Neural cell (in vitro differentiated cells): ENCODE results near the gene PPP1R8. TPM values are rescaled to one million over a fixed set of nuclear protein-coding genes. Genes with fewer than 3 reads are reported as not detected.
"Not testable (repeated sequence)": the region's sequence is repeated elsewhere in the genome, so short reads cannot be mapped to it uniquely, and the experiment has no call there.

ENCODE experiments used
- H2AFZ ChIP-seq: fragments of 200-600, 300-800 bp; sonication (generic), shearing (Covaris generic); 2 replicates; pipeline ENCODE4 v1.6.0; 2014; ENCODE audit warnings: low read depth, mild to moderate bottlenecking, antibody characterized with exemption, low read length, moderate library complexity
- H3F3A ChIP-seq: fragments of 200-600 bp; shearing (Covaris generic); 2 replicates; pipeline ENCODE4 v1.6.1; 2016; ENCODE audit warnings: mild to moderate bottlenecking, moderate library complexity, mixed read lengths, antibody characterized with exemption, low read length; ENCODE audit not compliant: insufficient read depth, poor library complexity, severe bottlenecking
- H3K27ac ChIP-seq: fragments of 200-600, 300-800 bp; sonication (generic), shearing (Covaris generic); 2 replicates; pipeline ENCODE4 v1.5.1; 2014; ENCODE audit warnings: mild to moderate bottlenecking, low read length, moderate library complexity
- H3K27me3 ChIP-seq: fragments of 300-800, 200-600 bp; sonication (generic), shearing (Covaris generic); 2 replicates; pipeline ENCODE4 v1.6.0; 2014; ENCODE audit warnings: mild to moderate bottlenecking, low read depth, low read length, moderate library complexity; ENCODE audit not compliant: insufficient read depth
- H3K36me3 ChIP-seq: fragments of 300-800, 200-600 bp; sonication (generic), shearing (Covaris generic); 2 replicates; pipeline ENCODE4 v1.5.1; 2014; ENCODE audit warnings: mild to moderate bottlenecking, antibody characterized with exemption, low read length, moderate library complexity; ENCODE audit not compliant: insufficient read depth
- H3K4me2 ChIP-seq: fragments of 300-800, 200-600 bp; sonication (generic), shearing (Covaris generic); 2 replicates; pipeline ENCODE4 v1.6.0; 2014; ENCODE audit warnings: mild to moderate bottlenecking, low read length
- H3K4me3 ChIP-seq: fragments of 300-800, 200-600 bp; sonication (generic), shearing (Covaris generic); 2 replicates; pipeline ENCODE4 v1.5.1; 2014; ENCODE audit warnings: mild to moderate bottlenecking, low read length, moderate library complexity
- H3K79me2 ChIP-seq: fragments of 200-600 bp; shearing (Covaris generic); replicated peaks from 2 replicates; pipeline ENCODE4 v1.6.0; 2014; ENCODE audit warnings: mild to moderate bottlenecking, low read length, moderate library complexity; ENCODE audit not compliant: insufficient read depth
- H3K9ac ChIP-seq: fragments of 300-800, 200-600 bp; sonication (generic), shearing (Covaris generic); 2 replicates; pipeline ENCODE4 v1.6.1; 2016; ENCODE audit warnings: mild to moderate bottlenecking, low read length, mixed read lengths
- H3K9me2 ChIP-seq: fragments of 200-600 bp; shearing (Covaris generic); 2 replicates; pipeline ENCODE4 v1.6.1; 2016; ENCODE audit warnings: mild to moderate bottlenecking, low read length, mixed read lengths; ENCODE audit not compliant: insufficient read depth
- H3K9me3 ChIP-seq: fragments of 200-600, 300-800 bp; sonication (generic), shearing (Covaris generic); 2 replicates; pipeline ENCODE4 v1.6.1; 2016; ENCODE audit warnings: mild to moderate bottlenecking, mixed run types, low read length, moderate library complexity, mixed read lengths
- H4K20me1 ChIP-seq: fragments of 200-600 bp; shearing (Covaris generic); 2 replicates; pipeline ENCODE4 v1.6.1; 2016; ENCODE audit warnings: mild to moderate bottlenecking, mixed run types; ENCODE audit not compliant: insufficient read depth
- EP300 ChIP-seq: fragments of 450-650 bp; conservative IDR thresholded peaks from 2 replicates; pipeline ENCODE4 v1.6.1; 2014; ENCODE audit warnings: antibody characterized with exemption, mild to moderate bottlenecking, moderate library complexity; ENCODE audit not compliant: poor library complexity, severe bottlenecking
- EZH2 ChIP-seq: fragments of 200-600, 300-800 bp; shearing (Covaris generic), sonication (generic); IDR thresholded peaks from 2 replicates; pipeline ENCODE4 v1.6.1; 2014; ENCODE audit warnings: antibody characterized with exemption, low read length, borderline replicate concordance, mild to moderate bottlenecking; ENCODE audit not compliant: insufficient read depth, poor library complexity, severe bottlenecking
- MXI1 ChIP-seq: fragments of 450-650 bp; conservative IDR thresholded peaks from 2 replicates; pipeline ENCODE4 v1.6.1; 2014; ENCODE audit warnings: antibody characterized with exemption, mild to moderate bottlenecking; ENCODE audit not compliant: poor library complexity, severe bottlenecking
- POLR2AphosphoS5 ChIP-seq: IDR thresholded peaks from 2 replicates; pipeline ENCODE4 v1.6.1; 2012
- RAD21 ChIP-seq: fragments of 450-650 bp; conservative IDR thresholded peaks from 2 replicates; pipeline ENCODE4 v1.6.1; 2014; ENCODE audit warnings: antibody characterized with exemption, mild to moderate bottlenecking, moderate library complexity
- SMC3 ChIP-seq: fragments of 450-650 bp; conservative IDR thresholded peaks from 2 replicates; pipeline ENCODE4 v1.6.1; 2014; ENCODE audit warnings: antibody characterized with exemption, mild to moderate bottlenecking, moderate library complexity; ENCODE audit not compliant: poor library complexity
- TAF1 ChIP-seq: IDR thresholded peaks from 2 replicates; pipeline ENCODE4 v1.6.1; 2012; ENCODE audit warnings: low read depth
- polyA plus RNA-seq: library from polyadenylated mRNA; depleted of rRNA; stranded (reverse); fragments of >200 nt; gene quantifications from 2 replicates; pipeline ENCODE4 v1.2.3, GENCODE V29; 2014
- TF ChIP-seq, protein P1 (sequence below): fragments of 450-650 bp; IDR thresholded peaks from 2 replicates; pipeline ENCODE4 v1.5.1; 2014; ENCODE audit warnings: antibody characterized with exemption, mild to moderate bottlenecking, moderate library complexity; ENCODE audit not compliant: poor library complexity, severe bottlenecking
- TF ChIP-seq, protein P2 (sequence below): IDR thresholded peaks from 2 replicates; pipeline ENCODE4 v1.6.1; 2012; ENCODE audit warnings: borderline replicate concordance

Gene PPP1R8
- polyA plus RNA-seq, 1 donor from 2014 or later = 90.1 TPM

DNA sequence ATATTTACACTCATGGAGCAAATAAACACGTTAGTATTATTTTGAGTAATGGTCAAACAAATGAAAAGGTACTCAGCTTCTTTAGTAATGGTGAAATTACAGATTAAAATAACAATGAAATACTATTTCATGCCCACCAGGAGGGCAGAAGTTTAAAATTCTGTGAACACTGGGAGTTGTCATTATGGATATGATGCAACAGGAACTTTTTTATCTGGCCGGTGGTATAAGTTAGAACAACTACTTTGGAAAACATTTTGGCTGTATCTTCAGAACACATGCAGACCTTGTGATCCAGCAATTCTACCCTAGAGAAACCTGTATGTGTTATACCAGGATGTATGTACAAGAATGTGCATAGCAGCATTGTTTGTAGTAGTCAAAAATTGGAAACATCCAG lies 23.2 kb upstream of the PPP1R8 start:
- Histone ChIP-seq H3K79me2 (no peaks in the 10 kb centered on the region), H3K27me3 (no peaks in the 10 kb centered on the region), H3K4me3 (no peak overlapping the region), H3K27ac (no peak overlapping the region), H3K9ac (no peak overlapping the region), H3K36me3 (no peaks in the 10 kb centered on the region), H4K20me1 (no peaks in the 10 kb centered on the region), H3F3A (no peaks in the 10 kb centered on the region), H3K4me2 (no peak overlapping the region), H3K9me3 (no peaks in the 10 kb centered on the region), H3K9me2 (no peaks in the 10 kb centered on the region), H2AFZ (no peak overlapping the region)
- TF ChIP-seq TAF1 = no peak
- no peak for TF ChIP-seq POLR2AphosphoS5
- no peak for TF ChIP-seq SMC3
- no peak for TF ChIP-seq MXI1
- no peak for TF ChIP-seq EP300
- TF ChIP-seq, protein P1, sequence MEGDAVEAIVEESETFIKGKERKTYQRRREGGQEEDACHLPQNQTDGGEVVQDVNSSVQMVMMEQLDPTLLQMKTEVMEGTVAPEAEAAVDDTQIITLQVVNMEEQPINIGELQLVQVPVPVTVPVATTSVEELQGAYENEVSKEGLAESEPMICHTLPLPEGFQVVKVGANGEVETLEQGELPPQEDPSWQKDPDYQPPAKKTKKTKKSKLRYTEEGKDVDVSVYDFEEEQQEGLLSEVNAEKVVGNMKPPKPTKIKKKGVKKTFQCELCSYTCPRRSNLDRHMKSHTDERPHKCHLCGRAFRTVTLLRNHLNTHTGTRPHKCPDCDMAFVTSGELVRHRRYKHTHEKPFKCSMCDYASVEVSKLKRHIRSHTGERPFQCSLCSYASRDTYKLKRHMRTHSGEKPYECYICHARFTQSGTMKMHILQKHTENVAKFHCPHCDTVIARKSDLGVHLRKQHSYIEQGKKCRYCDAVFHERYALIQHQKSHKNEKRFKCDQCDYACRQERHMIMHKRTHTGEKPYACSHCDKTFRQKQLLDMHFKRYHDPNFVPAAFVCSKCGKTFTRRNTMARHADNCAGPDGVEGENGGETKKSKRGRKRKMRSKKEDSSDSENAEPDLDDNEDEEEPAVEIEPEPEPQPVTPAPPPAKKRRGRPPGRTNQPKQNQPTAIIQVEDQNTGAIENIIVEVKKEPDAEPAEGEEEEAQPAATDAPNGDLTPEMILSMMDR = no peak
- TF ChIP-seq, protein P2, sequence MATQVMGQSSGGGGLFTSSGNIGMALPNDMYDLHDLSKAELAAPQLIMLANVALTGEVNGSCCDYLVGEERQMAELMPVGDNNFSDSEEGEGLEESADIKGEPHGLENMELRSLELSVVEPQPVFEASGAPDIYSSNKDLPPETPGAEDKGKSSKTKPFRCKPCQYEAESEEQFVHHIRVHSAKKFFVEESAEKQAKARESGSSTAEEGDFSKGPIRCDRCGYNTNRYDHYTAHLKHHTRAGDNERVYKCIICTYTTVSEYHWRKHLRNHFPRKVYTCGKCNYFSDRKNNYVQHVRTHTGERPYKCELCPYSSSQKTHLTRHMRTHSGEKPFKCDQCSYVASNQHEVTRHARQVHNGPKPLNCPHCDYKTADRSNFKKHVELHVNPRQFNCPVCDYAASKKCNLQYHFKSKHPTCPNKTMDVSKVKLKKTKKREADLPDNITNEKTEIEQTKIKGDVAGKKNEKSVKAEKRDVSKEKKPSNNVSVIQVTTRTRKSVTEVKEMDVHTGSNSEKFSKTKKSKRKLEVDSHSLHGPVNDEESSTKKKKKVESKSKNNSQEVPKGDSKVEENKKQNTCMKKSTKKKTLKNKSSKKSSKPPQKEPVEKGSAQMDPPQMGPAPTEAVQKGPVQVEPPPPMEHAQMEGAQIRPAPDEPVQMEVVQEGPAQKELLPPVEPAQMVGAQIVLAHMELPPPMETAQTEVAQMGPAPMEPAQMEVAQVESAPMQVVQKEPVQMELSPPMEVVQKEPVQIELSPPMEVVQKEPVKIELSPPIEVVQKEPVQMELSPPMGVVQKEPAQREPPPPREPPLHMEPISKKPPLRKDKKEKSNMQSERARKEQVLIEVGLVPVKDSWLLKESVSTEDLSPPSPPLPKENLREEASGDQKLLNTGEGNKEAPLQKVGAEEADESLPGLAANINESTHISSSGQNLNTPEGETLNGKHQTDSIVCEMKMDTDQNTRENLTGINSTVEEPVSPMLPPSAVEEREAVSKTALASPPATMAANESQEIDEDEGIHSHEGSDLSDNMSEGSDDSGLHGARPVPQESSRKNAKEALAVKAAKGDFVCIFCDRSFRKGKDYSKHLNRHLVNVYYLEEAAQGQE = no peak
- no peak for TF ChIP-seq RAD21
- no peak for TF ChIP-seq EZH2

DNA sequence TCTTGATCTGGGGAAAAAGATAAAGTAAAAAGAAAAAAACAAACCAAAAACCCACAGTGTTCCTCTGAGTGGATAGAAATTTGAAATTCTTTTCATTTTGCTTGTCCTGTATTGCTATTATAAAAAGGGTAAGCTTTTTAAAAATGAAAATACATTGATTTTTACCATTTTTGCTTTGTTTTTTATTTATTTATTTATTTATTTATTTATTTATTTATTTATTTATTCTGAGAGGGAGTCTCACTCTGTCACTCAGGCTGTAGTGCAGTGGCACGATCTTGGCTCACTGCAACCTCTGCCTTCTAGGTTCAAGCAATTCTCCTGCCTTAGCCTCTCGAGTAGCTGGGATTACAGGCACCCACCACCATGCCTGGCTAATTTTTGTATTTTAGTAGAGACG lies 22.5 kb upstream of the PPP1R8 start:
- H3K9me2 ChIP-seq, H3K36me3 ChIP-seq, H3K27ac ChIP-seq: not testable (repeated sequence)

DNA sequence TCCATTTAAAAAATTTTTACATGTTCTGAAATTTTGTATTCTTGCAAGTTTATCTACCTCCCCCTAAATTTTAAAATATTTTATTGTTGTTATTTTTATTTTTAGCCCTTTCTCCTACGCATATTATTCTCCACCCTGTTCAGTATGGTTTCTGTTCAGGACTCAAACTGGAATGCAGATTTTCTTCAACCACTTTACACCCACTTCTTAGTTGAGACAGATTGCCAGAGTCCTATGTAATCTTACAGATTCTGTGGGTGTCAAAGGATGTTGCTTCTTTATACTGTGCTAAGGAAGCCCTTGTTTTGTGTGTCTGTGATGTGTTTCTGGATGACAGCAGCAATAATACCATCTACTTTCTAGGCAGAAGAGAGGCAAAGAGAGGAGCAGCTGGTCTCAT lies 20.7 kb upstream of the PPP1R8 start:
- Histone ChIP-seq H3K79me2 (no peaks in the 10 kb centered on the region), H4K20me1 (no peaks in the 10 kb centered on the region), H2AFZ (no peak overlapping the region), H3K4me2 (no peak overlapping the region), H3K9ac (no peak overlapping the region), H3F3A (no peaks in the 10 kb centered on the region), H3K9me3 (no peaks in the 10 kb centered on the region), H3K36me3 (no peaks in the 10 kb centered on the region), H3K4me3 (no peak overlapping the region), H3K27ac (no peak overlapping the region), H3K9me2 (no peaks in the 10 kb centered on the region), H3K27me3 (no peaks in the 10 kb centered on the region)
- TF ChIP-seq TAF1 (no peak), EZH2 (no peak), POLR2AphosphoS5 (no peak), RAD21 (no peak), EP300 (no peak), SMC3 (no peak), MXI1 (no peak)
- TF ChIP-seq, protein P1 = no peak
- TF ChIP-seq, protein P2 = no peak

More for the DNA sequence above, 22.5 kb upstream of the PPP1R8 start:
- not testable (repeated sequence) for H2AFZ ChIP-seq, H3K9ac ChIP-seq, H3K4me3 ChIP-seq, H4K20me1 ChIP-seq, H3K9me3 ChIP-seq, H3F3A ChIP-seq, H3K4me2 ChIP-seq, H3K27me3 ChIP-seq, H3K79me2 ChIP-seq
